OCI-LY7 (cell line): ENCODE data around the gene GLIS2. TPM values are rescaled to one million over a fixed set of nuclear protein-coding genes. Genes with fewer than 3 reads are reported as not detected.

ENCODE experiments used
- BruUV-seq: library from RNA; stranded (reverse); fragments of 400-500 nt; replicated peaks from 2 replicates; lab custom pipeline; 2021; lab: Mats Ljungman, UMichigan
- CTCF ChIA-PET: fragments of 300-600 bp; sonication (Branson Sonifier 250); formaldehyde crosslinking; loops from one replicate; lab custom pipeline; 2022; ENCODE audit warnings: antibody characterized with exemption; ENCODE audit not compliant: unreplicated experiment; lab: Charles Lee
- POLR2A ChIA-PET: fragments of 300-600 bp; sonication (Branson Sonifier 250); formaldehyde crosslinking; loops from one replicate; lab custom pipeline; 2022; ENCODE audit warnings: antibody characterized with exemption; lab: Charles Lee
- DNase-seq: peaks from one replicate; pipeline ENCODE4 v3.0.0-alpha.2; 2015; ENCODE audit warnings: low spot score
- H2AFZ ChIP-seq: fragments of 200-600 bp; sonication (generic), shearing (Covaris generic); 2 replicates; pipeline ENCODE4 v1.6.1; 2014; ENCODE audit warnings: mild to moderate bottlenecking, antibody characterized with exemption, low read length, moderate library complexity
- H3K27ac ChIP-seq: fragments of 200-600 bp; sonication (generic); 2 replicates; pipeline ENCODE4 v1.5.1; 2014; ENCODE audit warnings: mixed run types, low read depth, mild to moderate bottlenecking, moderate library complexity, low read length, inconsistent platforms; ENCODE audit not compliant: poor library complexity, severe bottlenecking
- H3K36me3 ChIP-seq: fragments of 200-600 bp; sonication (generic); 2 replicates; pipeline ENCODE4 v1.6.1; 2014; ENCODE audit warnings: mild to moderate bottlenecking, antibody characterized with exemption, low read length, moderate library complexity, mixed read lengths; ENCODE audit not compliant: insufficient read depth
- H3K4me1 ChIP-seq: fragments of 200-600 bp; sonication (generic); 2 replicates; pipeline ENCODE4 v1.5.1; 2014; ENCODE audit warnings: mild to moderate bottlenecking, low read length; ENCODE audit not compliant: insufficient read depth, poor library complexity, severe bottlenecking
- H3K4me2 ChIP-seq: fragments of 200-600 bp; sonication (generic); 2 replicates; pipeline ENCODE4 v1.6.1; 2014; ENCODE audit warnings: mild to moderate bottlenecking, low read length
- H3K4me3 ChIP-seq: fragments of 200-600 bp; sonication (generic); 2 replicates; pipeline ENCODE4 v1.5.1; 2014; ENCODE audit warnings: mild to moderate bottlenecking, low read depth, low read length; ENCODE audit not compliant: poor library complexity, severe bottlenecking
- H3K79me2 ChIP-seq: fragments of 200-600 bp; sonication (generic); 2 replicates; pipeline ENCODE4 v1.6.1; 2016; ENCODE audit warnings: low read depth, mild to moderate bottlenecking, low read length, moderate library complexity, mixed read lengths; ENCODE audit not compliant: insufficient read depth
- H3K9me2 ChIP-seq: fragments of 200-600 bp; sonication (generic); 2 replicates; pipeline ENCODE4 v1.6.1; 2016; ENCODE audit warnings: mild to moderate bottlenecking, low read length, mixed read lengths; ENCODE audit not compliant: insufficient read depth
- H3K9me3 ChIP-seq: fragments of 200-600 bp; sonication (generic); 2 replicates; pipeline ENCODE4 v1.6.1; 2014; ENCODE audit warnings: mild to moderate bottlenecking, mixed run types, low read length, mixed read lengths
- H4K20me1 ChIP-seq: fragments of 200-600 bp; sonication (generic); 2 replicates; pipeline ENCODE4 v1.6.1; 2014; ENCODE audit warnings: mild to moderate bottlenecking, antibody characterized with exemption, low read length, moderate library complexity, mixed read lengths; ENCODE audit not compliant: insufficient read depth
- EZH2phosphoT487 ChIP-seq: fragments of 200-600 bp; sonication (generic); IDR thresholded peaks from 2 replicates; pipeline ENCODE4 v1.6.1; 2018; ENCODE audit warnings: low read depth, borderline replicate concordance, mild to moderate bottlenecking, mixed run types, antibody characterized with exemption, low read length, moderate library complexity, mixed read lengths
- intact Hi-C: fragments of 100-400 bp; cut with micrococcal nuclease; formaldehyde crosslinking; loops from one replicate; pipeline ENCODE4 v1.10.0; 2022; ENCODE audit not compliant: unreplicated experiment
- total RNA-seq, 2 experiments: library from RNA; depleted of rRNA in 1 of 2; stranded (reverse); fragments of >200 nt in 1 of 2; shearing (Covaris generic) in 1 of 2; gene quantifications; 2 replicates each; pipeline ENCODE4 v1.2.3, GENCODE V29; 2014 to 2022
- TF ChIP-seq, protein P1 (sequence below): fragments of 200-600 bp; sonication (generic); conservative IDR thresholded peaks from 2 replicates; pipeline ENCODE4 v1.5.1; 2014; ENCODE audit warnings: mild to moderate bottlenecking, antibody characterized with exemption, low read length, moderate library complexity, mixed read lengths

The GLIS2 gene
- total RNA-seq, 2 experiments from 2014 or later: 0.08 TPM; not detected in 1

DNA sequence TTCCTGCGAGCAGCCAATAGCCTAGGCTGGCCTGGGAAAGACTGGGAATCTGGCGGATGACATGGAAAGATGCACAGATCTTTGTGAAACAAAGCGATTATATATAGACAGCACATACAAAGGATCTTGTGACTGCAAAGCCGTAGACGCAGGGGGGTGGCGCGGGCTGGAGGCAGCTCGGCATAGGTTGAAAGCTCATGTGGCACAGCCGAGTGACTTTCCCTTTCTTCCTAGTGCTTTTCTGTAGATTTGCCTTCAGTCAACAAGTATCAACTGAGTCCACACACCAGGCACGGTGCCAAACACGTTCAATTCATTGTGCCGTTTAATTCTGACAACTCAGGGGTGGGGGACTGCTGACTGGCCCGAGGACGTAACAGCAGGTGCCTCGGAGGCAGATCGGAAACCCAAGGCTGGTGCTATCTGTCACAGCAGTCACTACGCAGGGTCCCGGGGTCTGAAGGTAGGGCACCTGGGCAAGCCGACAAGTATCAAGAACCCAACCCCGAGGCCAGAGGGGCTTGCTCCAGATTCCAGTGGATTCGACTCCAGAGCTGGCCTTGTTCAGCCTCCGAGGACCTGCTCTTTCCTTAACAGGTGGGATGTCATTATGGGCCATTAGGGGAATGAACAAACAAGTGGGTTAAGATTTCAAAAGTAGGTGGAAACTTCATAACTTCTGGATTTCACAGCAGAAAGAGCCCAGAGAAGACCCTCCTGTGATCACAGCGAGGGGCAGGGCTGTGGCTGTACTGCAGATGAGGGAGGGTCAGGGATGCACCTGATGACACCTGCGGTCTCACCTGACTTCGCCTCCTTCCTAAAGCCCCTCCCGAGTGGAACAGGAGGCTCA is 29.3 kb downstream of the GLIS2 start:
- peaks cover 52% of the 10 kb centered on the region for H3K79me2 ChIP-seq
- CTCF ChIA-PET: no interaction called here
- DNase-seq: no peak
- BruUV-seq: no TSS peak
- H3K27ac ChIP-seq: no peak overlapping the region
- POLR2A ChIA-PET: interaction anchor here (0.8 kb wide), 1 partner anchor 25 kb away, joined by 3 read pairs; no protein-coding TSS in a partner anchor
- H3K4me1 ChIP-seq: peaks cover 9% of the 10 kb centered on the region
- no peak overlapping the region for H3K4me2 ChIP-seq
- H3K36me3 ChIP-seq: peaks cover 68% of the 10 kb centered on the region
- no peaks in the 10 kb centered on the region for H3K9me3 ChIP-seq
- no peaks in the 10 kb centered on the region for H3K9me2 ChIP-seq
- peaks cover 5% of the 10 kb centered on the region for H4K20me1 ChIP-seq
- intact Hi-C loops: no loop called here
- no peak overlapping the region for H3K4me3 ChIP-seq
- TF ChIP-seq EZH2phosphoT487: no peak
- TF ChIP-seq, protein P1, sequence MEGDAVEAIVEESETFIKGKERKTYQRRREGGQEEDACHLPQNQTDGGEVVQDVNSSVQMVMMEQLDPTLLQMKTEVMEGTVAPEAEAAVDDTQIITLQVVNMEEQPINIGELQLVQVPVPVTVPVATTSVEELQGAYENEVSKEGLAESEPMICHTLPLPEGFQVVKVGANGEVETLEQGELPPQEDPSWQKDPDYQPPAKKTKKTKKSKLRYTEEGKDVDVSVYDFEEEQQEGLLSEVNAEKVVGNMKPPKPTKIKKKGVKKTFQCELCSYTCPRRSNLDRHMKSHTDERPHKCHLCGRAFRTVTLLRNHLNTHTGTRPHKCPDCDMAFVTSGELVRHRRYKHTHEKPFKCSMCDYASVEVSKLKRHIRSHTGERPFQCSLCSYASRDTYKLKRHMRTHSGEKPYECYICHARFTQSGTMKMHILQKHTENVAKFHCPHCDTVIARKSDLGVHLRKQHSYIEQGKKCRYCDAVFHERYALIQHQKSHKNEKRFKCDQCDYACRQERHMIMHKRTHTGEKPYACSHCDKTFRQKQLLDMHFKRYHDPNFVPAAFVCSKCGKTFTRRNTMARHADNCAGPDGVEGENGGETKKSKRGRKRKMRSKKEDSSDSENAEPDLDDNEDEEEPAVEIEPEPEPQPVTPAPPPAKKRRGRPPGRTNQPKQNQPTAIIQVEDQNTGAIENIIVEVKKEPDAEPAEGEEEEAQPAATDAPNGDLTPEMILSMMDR: no peak
- H2AFZ ChIP-seq: no peak overlapping the region

DNA sequence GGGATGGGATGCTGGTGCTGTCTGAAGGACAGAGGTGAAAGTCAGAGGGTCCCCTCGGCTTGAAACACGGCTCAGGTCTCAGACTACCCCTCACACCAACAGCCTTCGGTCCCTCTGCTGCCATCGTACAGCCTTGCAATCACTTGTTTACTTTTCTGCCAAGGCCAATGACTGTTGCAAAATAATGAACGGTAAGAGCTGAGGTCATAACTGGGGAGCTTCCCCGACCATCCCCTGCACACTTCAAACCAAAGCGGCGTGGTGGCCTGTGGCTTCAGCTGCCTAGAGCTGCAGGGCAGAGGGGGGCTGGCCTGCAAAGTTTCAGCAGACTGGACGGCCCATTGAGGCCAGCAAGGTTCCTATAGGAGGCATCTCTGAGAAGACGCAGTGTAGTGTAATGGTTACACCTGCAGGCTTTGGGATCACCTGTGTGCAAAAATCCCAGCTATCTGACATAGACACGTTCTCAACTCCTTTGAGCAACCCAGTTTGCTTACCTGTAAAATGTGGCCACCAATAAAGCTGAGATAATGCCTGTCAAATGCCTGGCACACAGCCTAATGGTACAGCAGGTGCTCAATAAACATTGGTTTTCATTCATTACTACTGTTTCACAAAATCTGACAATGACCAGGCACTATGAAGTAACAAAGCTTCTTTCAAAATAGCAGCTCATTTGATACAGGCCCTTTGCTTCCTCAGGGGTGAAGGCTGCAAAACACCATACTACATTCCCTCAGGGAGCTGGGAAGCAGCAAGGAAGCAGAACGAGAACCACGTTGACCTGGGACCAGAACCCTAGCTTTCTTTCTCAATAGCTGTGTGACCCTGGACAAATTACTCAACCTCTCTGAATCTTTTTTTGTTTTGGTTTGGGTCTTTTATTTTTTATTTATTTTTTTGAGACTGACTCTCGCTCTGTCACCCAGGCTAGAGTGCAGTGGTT is 30.2 kb downstream of the GLIS2 start:
- no peak overlapping the region for H3K27ac ChIP-seq
- TF ChIP-seq EZH2phosphoT487: no peak
- TF ChIP-seq, protein P1: no peak
- POLR2A ChIA-PET: no interaction called here

More for the DNA sequence above, 30.2 kb downstream of the GLIS2 start:
- Histone ChIP-seq H3K4me1 (peaks cover 9% of the 10 kb centered on the region), H3K9me2 (no peaks in the 10 kb centered on the region), H3K36me3 (peaks cover 59% of the 10 kb centered on the region), H3K79me2 (peaks cover 60% of the 10 kb centered on the region), H3K4me2 (no peak overlapping the region), H3K9me3 (no peaks in the 10 kb centered on the region), H4K20me1 (peaks cover 5% of the 10 kb centered on the region), H3K4me3 (no peak overlapping the region), H2AFZ (no peak overlapping the region)
- BruUV-seq: TSS peak; percentile 37
- CTCF ChIA-PET: no interaction called here
- no peak for DNase-seq
- intact Hi-C loops: no loop called here
